Brain microvascular endothelial cell (primary cell): Measurements from ENCODE around the gene BRD1.
"Not testable (repeated sequence)": the region's sequence is repeated elsewhere in the genome, so short reads cannot be mapped to it uniquely, and the experiment has no call there.

Experiments
- DNase-seq: peaks from one replicate; pipeline ENCODE4 v3.0.0-alpha.2; 2020
- H3K27ac ChIP-seq: fragments of 250-450 bp; sonication (Bioruptor Pico); 2 replicates; pipeline ENCODE4 v1.5.1; 2020; ENCODE audit warnings: mild to moderate bottlenecking, moderate library complexity
- H3K27me3 ChIP-seq: fragments of 250-450 bp; sonication (Bioruptor Pico); replicated peaks from 2 replicates; pipeline ENCODE4 v1.5.1; 2020; ENCODE audit warnings: mild to moderate bottlenecking
- H3K36me3 ChIP-seq: fragments of 250-450 bp; sonication (Bioruptor Pico); replicated peaks from 2 replicates; pipeline ENCODE4 v1.5.1; 2020; ENCODE audit warnings: mild to moderate bottlenecking
- H3K4me3 ChIP-seq: 2 replicates; pipeline ENCODE4 v1.5.1; 2011; ENCODE audit warnings: low read depth, mild to moderate bottlenecking, control low read depth, low read length, moderate library complexity
- CTCF ChIP-seq: IDR thresholded peaks from 2 replicates; pipeline ENCODE4 v1.5.1; 2011; ENCODE audit warnings: low read depth, mild to moderate bottlenecking, moderate library complexity, low read length, control low read depth, inconsistent platforms; ENCODE audit errors: missing control alignments
- in situ Hi-C: cut with HindIII; loops from 2 replicates; pipeline ENCODE4 v1.10.0; 2017; ENCODE audit warnings: low sequenced_read_pairs, low pct_ligation_motif_present

The BRD1 gene

GRCh38 chr22:49783036-49783746 is 44.5 kb downstream of the BRD1 start:
- Histone ChIP-seq H3K36me3 (peaks cover 30% of the 10 kb centered on the region), H3K27ac (no peak overlapping the region), H3K4me3 (no peak overlapping the region), H3K27me3 (no peaks in the 10 kb centered on the region)
- DNase-seq: no peak
- no peak for TF ChIP-seq CTCF
- in situ Hi-C loops: no loop called here

- H3K27ac ChIP-seq, H3K27me3 ChIP-seq, in situ Hi-C loops, H3K4me3 ChIP-seq, DNase-seq: not testable (repeated sequence)
- H3K36me3 ChIP-seq: peaks cover 26% of the 10 kb centered on the region
Measured at GRCh38 chr22:49781886-49782285, 45.8 kb downstream of the BRD1 start.

GRCh38 chr22:49781289-49781782 is 46.3 kb downstream of the BRD1 start:
- TF ChIP-seq CTCF: no peak
- no peak overlapping the region for H3K27ac ChIP-seq
- no peaks in the 10 kb centered on the region for H3K27me3 ChIP-seq
- H3K36me3 ChIP-seq: peaks cover 27% of the 10 kb centered on the region
- no peak for DNase-seq
- in situ Hi-C loops: no loop called here
- H3K4me3 ChIP-seq: no peak overlapping the region

DNA sequence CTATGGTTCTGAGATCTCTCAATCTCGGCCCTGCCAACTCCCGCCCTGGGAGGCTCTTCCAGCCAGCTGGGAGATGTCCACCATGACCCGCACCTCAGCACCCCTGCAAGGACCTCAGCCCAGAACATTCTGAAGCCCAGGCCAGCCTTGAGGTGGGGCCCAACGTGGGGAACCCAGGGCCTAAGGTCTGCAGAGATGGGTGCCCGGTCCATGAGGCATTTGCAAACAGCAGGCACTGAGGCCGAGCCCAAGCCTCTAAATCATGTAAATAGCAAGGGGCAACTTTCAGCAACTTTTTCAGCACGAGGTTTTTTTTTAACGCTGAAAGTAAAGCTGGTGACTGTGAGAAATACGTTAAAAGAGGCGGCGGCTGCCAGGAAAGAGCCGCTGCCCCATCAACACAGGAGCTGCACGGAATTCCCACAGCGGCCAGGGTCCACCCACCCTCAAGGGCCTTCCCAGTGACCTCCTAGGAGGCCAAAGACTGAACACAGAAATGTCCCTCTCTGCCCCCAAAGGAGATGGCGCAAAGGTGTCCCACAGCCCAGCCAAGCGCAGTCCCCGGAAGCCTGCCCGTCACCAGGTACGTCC is 46.9 kb downstream of the BRD1 start:
- Histone ChIP-seq H3K4me3 (no peak overlapping the region), H3K36me3 (peaks cover 30% of the 10 kb centered on the region), H3K27me3 (no peaks in the 10 kb centered on the region), H3K27ac (no peak overlapping the region)
- no peak for DNase-seq
- no peak for TF ChIP-seq CTCF
- in situ Hi-C loops: no loop called here

DNA sequence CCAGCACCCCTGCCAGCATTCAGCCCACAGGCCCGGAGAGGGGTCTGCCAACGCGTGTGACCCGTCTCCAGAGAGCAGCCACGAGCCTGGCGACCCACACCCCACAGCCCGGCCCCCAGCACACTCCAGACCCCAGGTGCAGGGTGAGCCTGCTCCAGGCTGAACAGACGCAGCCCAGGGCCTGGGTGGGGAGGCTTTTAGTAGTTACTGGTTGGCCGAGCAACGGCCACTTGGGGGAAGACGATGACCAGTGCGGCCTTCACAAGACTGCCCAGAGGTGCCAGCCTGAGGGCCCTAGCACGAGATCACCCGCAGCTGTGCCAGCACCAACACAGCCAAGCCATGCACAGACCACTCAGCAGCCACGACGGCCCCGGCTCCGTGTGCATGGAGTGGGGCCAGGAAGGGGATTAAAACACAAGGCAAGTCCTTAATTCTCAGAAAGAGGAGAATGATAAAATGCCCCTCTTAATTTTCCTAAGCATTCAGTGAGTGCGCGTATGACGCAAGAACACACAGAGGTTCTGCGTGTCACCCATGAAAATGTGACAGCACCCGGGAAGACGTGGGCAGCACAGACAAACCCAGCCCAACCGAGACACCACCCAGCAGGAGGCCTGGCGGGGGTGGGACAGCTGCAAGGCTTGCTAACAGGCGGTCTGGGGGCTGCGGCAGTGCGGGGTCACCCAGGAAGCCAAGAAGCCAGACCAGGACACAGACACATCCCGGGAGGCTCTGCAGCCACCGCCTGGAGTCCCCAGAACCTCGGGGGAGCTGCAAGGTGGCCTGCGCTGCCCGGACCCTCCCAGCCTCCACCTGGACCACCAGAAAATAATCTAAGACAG is 47.6 kb downstream of the BRD1 start:
- Histone ChIP-seq H3K27ac (no peak overlapping the region), H3K4me3 (no peak overlapping the region), H3K36me3 (peaks cover 34% of the 10 kb centered on the region), H3K27me3 (no peaks in the 10 kb centered on the region)
- DNase-seq: no peak
- TF ChIP-seq CTCF: no peak
- in situ Hi-C loops: no loop called here

GRCh38 chr22:49779211-49779610 is 48.5 kb downstream of the BRD1 start:
- TF ChIP-seq CTCF: no peak
- H3K27ac ChIP-seq: no peak overlapping the region
- H3K27me3 ChIP-seq: no peaks in the 10 kb centered on the region
- in situ Hi-C loops: no loop called here
- peaks cover 35% of the 10 kb centered on the region for H3K36me3 ChIP-seq
- no peak for DNase-seq
- H3K4me3 ChIP-seq: no peak overlapping the region
